ENCODE measurements around the gene TMEM52.
"Not testable (repeated sequence)": the region's sequence is repeated elsewhere in the genome, so short reads cannot be mapped to it uniquely, and the experiment has no call there.

Gene TMEM52

GRCh38 chr1:1892763-1893120, 26.3 kb downstream of the TMEM52 start:
- H3K4me3 ChIP-seq (ENCODE audit: low read depth, low read length) = no peak overlapping the region
- TF ChIP-seq CTCF (IDR thresholded peaks at IDR 0.05; ENCODE audit: borderline replicate concordance, insufficient read depth, low read depth, low read length) = no peak

GRCh38 chr1:1892079-1892762, 26.9 kb downstream of the TMEM52 start:
- peak overlapping the region; percentile 60 for H3K4me3 ChIP-seq (ENCODE audit: low read depth, low read length)
- no peak for TF ChIP-seq CTCF (IDR thresholded peaks at IDR 0.05; ENCODE audit: borderline replicate concordance, insufficient read depth, low read depth, low read length)

- peak overlapping the region; percentile 64 for H3K4me3 ChIP-seq (ENCODE audit: low read depth, low read length)
- TF ChIP-seq CTCF (IDR thresholded peaks at IDR 0.05; ENCODE audit: borderline replicate concordance, insufficient read depth, low read depth, low read length) = no peak
These were observed 27.6 kb downstream of the TMEM52 start for GRCh38 chr1:1891349-1892078.

GRCh38 chr1:1890506-1891348, 28.4 kb downstream of the TMEM52 start, which contains the start of gene GNB1:
Gene GNB1 (minus strand): TSS chr1:1891087. CDS start chr1:1825453, 65,634 bp downstream.
- H3K4me3 ChIP-seq (ENCODE audit: low read depth, low read length) = peak within 1 kb of the TSS; percentile 100
- TF ChIP-seq CTCF (IDR thresholded peaks at IDR 0.05; ENCODE audit: borderline replicate concordance, insufficient read depth, low read depth, low read length) = no peak

GRCh38 chr1:1889847-1890505, 29.1 kb downstream of the TMEM52 start:
- peak overlapping the region; percentile 100 for H3K4me3 ChIP-seq (ENCODE audit: low read depth, low read length)
- no peak for TF ChIP-seq CTCF (IDR thresholded peaks at IDR 0.05; ENCODE audit: borderline replicate concordance, insufficient read depth, low read depth, low read length)

GRCh38 chr1:1889090-1889750, 29.9 kb downstream of the TMEM52 start:
- TF ChIP-seq CTCF (IDR thresholded peaks at IDR 0.05; ENCODE audit: borderline replicate concordance, insufficient read depth, low read depth, low read length) = no peak
- peak overlapping the region; percentile 100 for H3K4me3 ChIP-seq (ENCODE audit: low read depth, low read length)

- H3K4me3 ChIP-seq (ENCODE audit: low read depth, low read length) = not testable (repeated sequence)
These were observed 35.2 kb downstream of the TMEM52 start for GRCh38 chr1:1883890-1884289.
